ENCODE measurements around the gene ANKRD44.

The ANKRD44 gene

GRCh38 chr2:197208024-197208423, 102.6 kb downstream of the ANKRD44 start:
- peak overlapping the region; percentile 59 for H3K4me3 Mint-ChIP-seq
- ATAC-seq (no peak), DNase-seq (ENCODE audit: low spot score in 2 of 2) (no peak)

GRCh38 chr2:197207598-197207997, 103.0 kb downstream of the ANKRD44 start:
- H3K4me1 Mint-ChIP-seq, result peaks cover 81% of the 10 kb centered on the region
- peaks cover 42% of the 10 kb centered on the region for H3K36me3 Mint-ChIP-seq
- no peak for ATAC-seq
- DNase-seq (ENCODE audit: low spot score in 2 of 2), result no peak
- H3K9me3 Mint-ChIP-seq, result no peaks in the 10 kb centered on the region
- H3K4me3 Mint-ChIP-seq, result peak overlapping the region; percentile 59
- peak overlapping the region; percentile 89 for H3K27ac Mint-ChIP-seq

More at GRCh38 chr2:197208024-197208423, 102.6 kb downstream of the ANKRD44 start:
- Mint-ChIP-seq H3K4me1 (peaks cover 84% of the 10 kb centered on the region), H3K9me3 (no peaks in the 10 kb centered on the region), H3K27ac (peak overlapping the region; percentile 89), H3K36me3 (peaks cover 38% of the 10 kb centered on the region)

- Mint-ChIP-seq H3K27ac (peak overlapping the region; percentile 89), H3K4me3 (peak overlapping the region; percentile 59), H3K9me3 (no peaks in the 10 kb centered on the region), H3K4me1 (peaks cover 80% of the 10 kb centered on the region), H3K36me3 (peaks cover 46% of the 10 kb centered on the region)
- ATAC-seq (no peak), DNase-seq (ENCODE audit: low spot score in 2 of 2) (no peak)
These were observed 103.5 kb downstream of the ANKRD44 start for GRCh38 chr2:197207106-197207505.

- DNase-seq (ENCODE audit: low spot score in 2 of 2) (peak; percentile 36 to 80), ATAC-seq (peak; percentile 93)
- peaks cover 40% of the 10 kb centered on the region for H3K36me3 Mint-ChIP-seq
- H3K4me3 Mint-ChIP-seq, result peak overlapping the region; percentile 59
- no peaks in the 10 kb centered on the region for H3K9me3 Mint-ChIP-seq
- peak overlapping the region; percentile 89 for H3K27ac Mint-ChIP-seq
- peaks cover 79% of the 10 kb centered on the region for H3K4me1 Mint-ChIP-seq
These were observed 104.9 kb downstream of the ANKRD44 start for GRCh38 chr2:197205585-197206215.

- peaks cover 40% of the 10 kb centered on the region for H3K36me3 Mint-ChIP-seq
- H3K4me1 Mint-ChIP-seq, result peaks cover 79% of the 10 kb centered on the region
- no peak overlapping the region for H3K4me3 Mint-ChIP-seq
- peak overlapping the region; percentile 89 for H3K27ac Mint-ChIP-seq
- no peaks in the 10 kb centered on the region for H3K9me3 Mint-ChIP-seq
- ATAC-seq (no peak), DNase-seq (ENCODE audit: low spot score in 2 of 2) (no peak)
These were observed 105.9 kb downstream of the ANKRD44 start for GRCh38 chr2:197204519-197205250.

- Mint-ChIP-seq H3K36me3 (peaks cover 56% of the 10 kb centered on the region), H3K9me3 (no peaks in the 10 kb centered on the region), H3K27ac (peak overlapping the region; percentile 86), H3K4me1 (peaks cover 84% of the 10 kb centered on the region), H3K4me3 (no peak overlapping the region)
- DNase-seq (ENCODE audit: low spot score in 2 of 2), result peak in 1 of 2 donors; percentile 46
- ATAC-seq, result no peak
These were observed 108.7 kb downstream of the ANKRD44 start for GRCh38 chr2:197201874-197202273.

GRCh38 chr2:197200762-197201058, 109.9 kb downstream of the ANKRD44 start:
- H3K9me3 Mint-ChIP-seq, result no peaks in the 10 kb centered on the region
- ATAC-seq (no peak), DNase-seq (ENCODE audit: low spot score in 2 of 2) (no peak)
- peaks cover 55% of the 10 kb centered on the region for H3K36me3 Mint-ChIP-seq
- peak overlapping the region; percentile 86 for H3K27ac Mint-ChIP-seq
- H3K4me3 Mint-ChIP-seq, result peak overlapping the region; percentile 74
- peaks cover 84% of the 10 kb centered on the region for H3K4me1 Mint-ChIP-seq

GRCh38 chr2:197200051-197200761, 110.4 kb downstream of the ANKRD44 start:
- DNase-seq (ENCODE audit: low spot score in 2 of 2), result no peak
- Mint-ChIP-seq H3K27ac (peak overlapping the region; percentile 86), H3K4me1 (peaks cover 84% of the 10 kb centered on the region), H3K36me3 (peaks cover 50% of the 10 kb centered on the region), H3K9me3 (no peaks in the 10 kb centered on the region), H3K4me3 (peak overlapping the region; percentile 74)
- no peak for ATAC-seq

GRCh38 chr2:197198890-197199289, 111.7 kb downstream of the ANKRD44 start:
- peaks cover 43% of the 10 kb centered on the region for H3K36me3 Mint-ChIP-seq

GRCh38 chr2:197197895-197198311, 112.7 kb downstream of the ANKRD44 start:
- Mint-ChIP-seq H3K4me3 (peak overlapping the region; percentile 74), H3K27ac (peak overlapping the region; percentile 86), H3K9me3 (no peaks in the 10 kb centered on the region), H3K36me3 (peaks cover 33% of the 10 kb centered on the region), H3K4me1 (peaks cover 80% of the 10 kb centered on the region)
- DNase-seq (ENCODE audit: low spot score in 2 of 2), result no peak
- ATAC-seq, result no peak

More at GRCh38 chr2:197198890-197199289, 111.7 kb downstream of the ANKRD44 start:
- peak; percentile 98 for ATAC-seq
- Mint-ChIP-seq H3K4me3 (peak overlapping the region; percentile 74), H3K9me3 (no peaks in the 10 kb centered on the region), H3K27ac (peak overlapping the region; percentile 86), H3K4me1 (peaks cover 87% of the 10 kb centered on the region)
- peak; percentile 65 to 93 for DNase-seq (ENCODE audit: low spot score in 2 of 2)

- ATAC-seq (peak; percentile 31), DNase-seq (ENCODE audit: low spot score in 2 of 2) (no peak)
- peak overlapping the region; percentile 74 for H3K4me3 Mint-ChIP-seq
- peaks cover 81% of the 10 kb centered on the region for H3K4me1 Mint-ChIP-seq
- H3K9me3 Mint-ChIP-seq, result no peaks in the 10 kb centered on the region
- H3K27ac Mint-ChIP-seq, result peak overlapping the region; percentile 86
- peaks cover 20% of the 10 kb centered on the region for H3K36me3 Mint-ChIP-seq
These were observed 113.9 kb downstream of the ANKRD44 start for GRCh38 chr2:197196541-197197180.

GRCh38 chr2:197195518-197195917, 115.1 kb downstream of the ANKRD44 start:
- Mint-ChIP-seq H3K9me3 (no peaks in the 10 kb centered on the region), H3K4me1 (peaks cover 76% of the 10 kb centered on the region), H3K4me3 (peak overlapping the region; percentile 74), H3K27ac (peak overlapping the region; percentile 86), H3K36me3 (peaks cover 20% of the 10 kb centered on the region)
- ATAC-seq (no peak), DNase-seq (ENCODE audit: low spot score in 2 of 2) (no peak)

- H3K4me1 Mint-ChIP-seq, result peaks cover 65% of the 10 kb centered on the region
- H3K4me3 Mint-ChIP-seq, result peak overlapping the region; percentile 39
- no peaks in the 10 kb centered on the region for H3K9me3 Mint-ChIP-seq
- peak in 1 of 2 donors; percentile 72 for DNase-seq (ENCODE audit: low spot score in 2 of 2)
- peak; percentile 89 for ATAC-seq
- H3K36me3 Mint-ChIP-seq, result peaks cover 12% of the 10 kb centered on the region
- H3K27ac Mint-ChIP-seq, result peak overlapping the region; percentile 66
These were observed 118.6 kb downstream of the ANKRD44 start for GRCh38 chr2:197191940-197192322.

GRCh38 chr2:197191177-197191939, 119.2 kb downstream of the ANKRD44 start:
- DNase-seq (ENCODE audit: low spot score in 2 of 2) (no peak), ATAC-seq (peak; percentile 51)
- Mint-ChIP-seq H3K4me3 (peak overlapping the region; percentile 39), H3K9me3 (no peaks in the 10 kb centered on the region), H3K36me3 (peaks cover 13% of the 10 kb centered on the region), H3K27ac (peak overlapping the region; percentile 66), H3K4me1 (peaks cover 60% of the 10 kb centered on the region)

Data from stimulated activated effector memory CD8-positive, alpha-beta T cell treated with anti-CD3 and anti-CD28 coated beads, Interleukin-12 subunit alpha, Interleukin-12 subunit beta, amount 100 ng/mL, for 72 hours (primary cell).